Erythroblast (primary cell): Measurements from ENCODE around the gene ERVFRD-1.

ENCODE experiments used
- GATA1 ChIP-seq: IDR thresholded peaks from 2 replicates; pipeline ENCODE4 v1.6.1; 2011; ENCODE audit warnings: low read depth, mild to moderate bottlenecking, control low read depth, low read length, moderate library complexity
- POLR2A ChIP-seq: IDR thresholded peaks from 2 replicates; pipeline ENCODE4 v1.6.1; 2011; ENCODE audit warnings: mild to moderate bottlenecking, low read length

- TF ChIP-seq POLR2A, result no peak
- TF ChIP-seq GATA1, result no peak
These were observed at the start of gene ERVFRD-1 for GRCh38 chr6:11110921-11111768.
